Natural killer cell (primary cell): Measurements from ENCODE around the gene C5AR1. TPM values are rescaled to one million over a fixed set of nuclear protein-coding genes. Genes with fewer than 3 reads are reported as not detected.
A peak's percentile ranks its signal among the peaks of the same experiment; 100 is the strongest.
"Not testable (repeated sequence)": the region's sequence is repeated elsewhere in the genome, so short reads cannot be mapped to it uniquely, and the experiment has no call there.

Experiments used
- ATAC-seq, 3 donors: fragments of 150-1000 bp in 2 of 3; fragments of 200-7000 bp in 1 of 3; cut with Tn5 transposase; 1 replicate in 1 of 3; 2 replicates in 2 of 3; pipeline ENCODE4 v1.10.0; 2021; ENCODE audit warnings: mild to moderate bottlenecking in 2 of 3, moderate library complexity in 2 of 3
- DNase-seq, 2 donors: peaks; one replicate each; pipeline versions ENCODE4 v3.0.0 to v3.0.0-alpha.2; 2013 to 2021; ENCODE audit warnings: mixed read lengths in 1 of 2
- H3K27ac ChIP-seq: one replicate; pipeline ENCODE4 v1.5.1; 2013; ENCODE audit warnings: mild to moderate bottlenecking, low read length
- H3K27me3 ChIP-seq: one replicate; pipeline ENCODE4 v1.6.1; 2013; ENCODE audit warnings: low read length; ENCODE audit not compliant: control insufficient read depth, insufficient read depth
- H3K36me3 ChIP-seq: one replicate; pipeline ENCODE4 v1.6.1; 2013; ENCODE audit warnings: low read length; ENCODE audit not compliant: control insufficient read depth, insufficient read depth
- H3K4me1 ChIP-seq: one replicate; pipeline ENCODE4 v1.6.1; 2013; ENCODE audit warnings: low read length; ENCODE audit not compliant: control insufficient read depth, insufficient read depth
- H3K4me3 ChIP-seq: one replicate; pipeline ENCODE4 v1.5.1; 2013; ENCODE audit warnings: low read length
- H3K9me3 ChIP-seq: one replicate; pipeline ENCODE4 v1.6.1; 2013; ENCODE audit warnings: low read length; ENCODE audit not compliant: control insufficient read depth, insufficient read depth
- H3K27ac Mint-ChIP-seq, 2 donors: one replicate each; pipeline ENCODE4 v1.8.0; 2022; ENCODE audit warnings: mild to moderate bottlenecking in 2 of 2, mixed read lengths in 2 of 2, moderate library complexity in 1 of 2
- H3K27me3 Mint-ChIP-seq, 2 donors: one replicate each; pipeline ENCODE4 v1.8.0; 2022; ENCODE audit warnings: low read depth in 2 of 2, mixed read lengths in 2 of 2
- H3K36me3 Mint-ChIP-seq: one replicate; pipeline ENCODE4 v1.8.0; 2022; ENCODE audit warnings: mixed read lengths
- H3K4me1 Mint-ChIP-seq, 2 donors: one replicate each; pipeline ENCODE4 v1.8.0; 2022; ENCODE audit warnings: mixed read lengths in 2 of 2
- H3K4me3 Mint-ChIP-seq: one replicate; pipeline ENCODE4 v1.8.0; 2022; ENCODE audit warnings: mild to moderate bottlenecking, moderate library complexity, mixed read lengths
- H3K9me3 Mint-ChIP-seq, 2 donors: one replicate each; pipeline ENCODE4 v1.8.0; 2022; ENCODE audit warnings: mixed read lengths in 2 of 2
- whole genome bisulfite sequencing: methylation state at CpG from one replicate; pipeline ENCODE4 v1.1.7; 2013; ENCODE audit warnings: missing lambda C conversion rate; ENCODE audit not compliant: insufficient coverage; 5-methylcytosine and 5-hydroxymethylcytosine counted together
- intact Hi-C: fragments of 100-400 bp; cut with micrococcal nuclease; formaldehyde crosslinking; loops from one replicate; pipeline ENCODE4 v1.14.2; 2022
- total RNA-seq, 4 donors: library from RNA; stranded (reverse); fragments of 120-200 nt in 1 of 4; gene quantifications; one replicate each; pipeline versions ENCODE4 v1.2.3 to v1.2.4, GENCODE V29; 2013 to 2022
- TF ChIP-seq, protein P1 (sequence below): fragments of 200-600 bp; IDR thresholded peaks from one replicate; pipeline ENCODE4 v1.8.0; 2022; ENCODE audit warnings: antibody characterized with exemption

The C5AR1 gene
- total RNA-seq, 3 donors from 2014 or later (not counting 1 experiment from before 2014, with no cell fraction given) = 11.4 to 42.7 (median 28.7) TPM

DNA sequence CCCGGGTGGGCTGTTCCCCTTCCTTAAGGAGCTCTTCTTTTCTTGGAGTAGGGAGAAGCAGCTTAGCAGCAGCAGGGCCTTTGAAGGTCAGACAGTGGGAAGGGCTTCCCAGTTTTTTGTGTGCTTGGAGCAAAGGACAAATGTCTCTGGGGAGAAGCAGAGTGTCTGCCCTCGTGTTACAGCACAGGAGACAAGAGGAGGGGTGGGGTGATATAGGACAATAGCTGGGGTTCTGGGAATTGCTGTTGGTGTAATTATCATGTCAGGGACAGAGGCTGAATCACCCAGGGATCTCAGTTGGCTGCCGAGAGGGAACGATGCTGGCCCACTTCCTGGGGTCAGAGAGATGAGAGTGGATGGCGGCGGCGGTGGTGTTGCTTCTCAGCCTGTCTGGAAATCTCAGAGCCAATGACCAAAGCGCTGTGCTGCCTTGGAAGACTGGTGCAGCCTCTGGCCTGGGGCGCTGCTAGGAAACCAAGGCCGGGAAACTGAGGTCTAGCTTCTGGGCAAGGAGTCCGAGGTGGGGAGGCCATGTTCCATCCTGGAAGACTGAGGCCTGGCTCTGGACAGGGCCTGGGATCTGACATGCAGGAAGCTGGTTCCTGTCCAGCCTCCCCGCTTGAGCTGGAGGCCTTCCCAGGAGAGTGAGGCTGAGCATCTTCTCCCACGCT is 33.7 kb upstream of the C5AR1 start:
- peaks cover 9% of the 10 kb centered on the region for H3K36me3 ChIP-seq
- H3K4me1 Mint-ChIP-seq = peaks cover 14 to 37% of the 10 kb centered on the region in 2 donors
- no peaks in the 10 kb centered on the region for H3K9me3 ChIP-seq
- ATAC-seq = no peak
- 97% methylated on average over 12 of the region's 13 CpGs for WGBS
- peak overlapping the region; percentile 85 for H3K4me3 Mint-ChIP-seq
- no peak for DNase-seq
- intact Hi-C loops = loop anchor here (10.0 kb wide), 1 partner anchor 421 kb away; the partner anchor contains the start of gene AP2S1
- TF ChIP-seq, protein P1, sequence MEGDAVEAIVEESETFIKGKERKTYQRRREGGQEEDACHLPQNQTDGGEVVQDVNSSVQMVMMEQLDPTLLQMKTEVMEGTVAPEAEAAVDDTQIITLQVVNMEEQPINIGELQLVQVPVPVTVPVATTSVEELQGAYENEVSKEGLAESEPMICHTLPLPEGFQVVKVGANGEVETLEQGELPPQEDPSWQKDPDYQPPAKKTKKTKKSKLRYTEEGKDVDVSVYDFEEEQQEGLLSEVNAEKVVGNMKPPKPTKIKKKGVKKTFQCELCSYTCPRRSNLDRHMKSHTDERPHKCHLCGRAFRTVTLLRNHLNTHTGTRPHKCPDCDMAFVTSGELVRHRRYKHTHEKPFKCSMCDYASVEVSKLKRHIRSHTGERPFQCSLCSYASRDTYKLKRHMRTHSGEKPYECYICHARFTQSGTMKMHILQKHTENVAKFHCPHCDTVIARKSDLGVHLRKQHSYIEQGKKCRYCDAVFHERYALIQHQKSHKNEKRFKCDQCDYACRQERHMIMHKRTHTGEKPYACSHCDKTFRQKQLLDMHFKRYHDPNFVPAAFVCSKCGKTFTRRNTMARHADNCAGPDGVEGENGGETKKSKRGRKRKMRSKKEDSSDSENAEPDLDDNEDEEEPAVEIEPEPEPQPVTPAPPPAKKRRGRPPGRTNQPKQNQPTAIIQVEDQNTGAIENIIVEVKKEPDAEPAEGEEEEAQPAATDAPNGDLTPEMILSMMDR = no peak
- H3K9me3 Mint-ChIP-seq = no peaks in the 10 kb centered on the region
- no peak overlapping the region for H3K27ac ChIP-seq
- no peaks in the 10 kb centered on the region for H3K36me3 Mint-ChIP-seq
- H3K27me3 ChIP-seq = no peaks in the 10 kb centered on the region
- H3K4me3 ChIP-seq = no peak overlapping the region
- H3K4me1 ChIP-seq = peaks cover 23% of the 10 kb centered on the region
- H3K27me3 Mint-ChIP-seq = no peaks in the 10 kb centered on the region
- H3K27ac Mint-ChIP-seq = peak overlapping the region; percentile 68 to 96

DNA sequence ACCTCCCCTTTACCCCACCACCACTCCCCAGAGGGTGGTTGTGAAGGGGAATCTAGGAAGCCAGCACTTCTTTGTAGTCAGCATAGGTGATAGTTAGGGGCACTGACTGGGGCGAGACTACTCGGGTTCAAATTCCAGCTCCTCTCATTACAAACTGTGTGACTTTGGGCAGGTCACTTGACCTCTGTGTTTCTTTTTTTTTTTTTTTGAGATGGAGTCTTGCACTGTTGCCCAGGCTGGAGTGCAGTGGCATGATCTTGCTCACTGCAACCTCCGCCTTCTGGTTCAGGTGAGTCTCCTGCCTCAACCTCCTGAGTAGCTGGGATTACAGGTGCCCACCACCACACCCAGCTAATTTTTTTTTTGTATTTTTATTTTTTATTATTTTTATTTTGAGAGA is 33.1 kb upstream of the C5AR1 start:
- not testable (repeated sequence) for DNase-seq, H3K27me3 ChIP-seq, H3K4me3 ChIP-seq, H3K36me3 ChIP-seq, H3K36me3 Mint-ChIP-seq, H3K9me3 Mint-ChIP-seq, H3K9me3 ChIP-seq, H3K27ac Mint-ChIP-seq, H3K27ac ChIP-seq, H3K27me3 Mint-ChIP-seq, H3K4me3 Mint-ChIP-seq, ATAC-seq
- peaks cover 14 to 37% of the 10 kb centered on the region in 2 donors for H3K4me1 Mint-ChIP-seq
- peaks cover 23% of the 10 kb centered on the region for H3K4me1 ChIP-seq
- intact Hi-C loops = loop anchor here (10.0 kb wide), 1 partner anchor 422 kb away; the partner anchor contains the start of gene AP2S1
- WGBS = 95% methylated on average over 2 of the region's 3 CpGs

DNA sequence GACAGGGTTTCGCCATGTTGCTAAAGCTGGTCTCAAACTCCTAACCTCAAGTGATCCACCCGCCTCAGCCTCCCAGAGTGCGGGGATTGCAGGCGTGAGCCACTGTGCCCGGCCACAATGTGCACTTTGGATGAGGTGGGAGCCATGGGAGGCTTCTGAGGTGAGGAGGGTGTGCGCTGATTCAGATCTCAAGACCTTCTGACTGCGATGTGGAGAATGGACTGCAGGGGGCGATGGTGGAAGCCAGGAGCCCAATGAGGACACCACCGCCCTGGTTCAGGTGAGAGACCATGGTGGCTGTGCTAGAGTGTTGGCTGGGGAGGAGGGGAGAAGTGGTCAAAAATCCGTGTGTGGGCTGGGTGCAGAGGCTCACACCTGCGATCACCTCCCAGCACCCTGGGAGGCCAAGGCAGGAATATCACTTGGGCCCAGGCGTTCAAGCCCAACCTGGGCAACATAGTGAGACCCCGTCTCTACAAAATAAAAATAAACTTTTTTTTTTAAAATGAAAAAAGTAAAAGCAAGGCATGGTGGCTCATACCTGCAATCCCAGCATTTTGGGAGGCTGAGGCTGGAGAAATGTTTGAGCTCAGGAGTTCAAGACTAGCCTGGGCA is 29.4 kb upstream of the C5AR1 start:
- Histone ChIP-seq H3K9me3 (no peaks in the 10 kb centered on the region), H3K36me3 (peaks cover 4% of the 10 kb centered on the region), H3K4me3 (no peak overlapping the region), H3K27ac (no peak overlapping the region), H3K4me1 (peaks cover 8% of the 10 kb centered on the region), H3K27me3 (no peaks in the 10 kb centered on the region)
- Mint-ChIP-seq H3K9me3 (no peaks in the 10 kb centered on the region), H3K36me3 (no peaks in the 10 kb centered on the region), H3K4me1 (peaks cover 7 to 23% of the 10 kb centered on the region in 2 donors), H3K27ac (no peak overlapping the region), H3K27me3 (no peaks in the 10 kb centered on the region), H3K4me3 (no peak overlapping the region)
- 86% methylated on average over 12 of the region's 13 CpGs for WGBS
- TF ChIP-seq, protein P1 = peak; percentile 24
- peak; percentile 44 to 70 (median 61) for ATAC-seq
- DNase-seq = peak; percentile 38 to 71
- intact Hi-C loops = no loop called here

DNA sequence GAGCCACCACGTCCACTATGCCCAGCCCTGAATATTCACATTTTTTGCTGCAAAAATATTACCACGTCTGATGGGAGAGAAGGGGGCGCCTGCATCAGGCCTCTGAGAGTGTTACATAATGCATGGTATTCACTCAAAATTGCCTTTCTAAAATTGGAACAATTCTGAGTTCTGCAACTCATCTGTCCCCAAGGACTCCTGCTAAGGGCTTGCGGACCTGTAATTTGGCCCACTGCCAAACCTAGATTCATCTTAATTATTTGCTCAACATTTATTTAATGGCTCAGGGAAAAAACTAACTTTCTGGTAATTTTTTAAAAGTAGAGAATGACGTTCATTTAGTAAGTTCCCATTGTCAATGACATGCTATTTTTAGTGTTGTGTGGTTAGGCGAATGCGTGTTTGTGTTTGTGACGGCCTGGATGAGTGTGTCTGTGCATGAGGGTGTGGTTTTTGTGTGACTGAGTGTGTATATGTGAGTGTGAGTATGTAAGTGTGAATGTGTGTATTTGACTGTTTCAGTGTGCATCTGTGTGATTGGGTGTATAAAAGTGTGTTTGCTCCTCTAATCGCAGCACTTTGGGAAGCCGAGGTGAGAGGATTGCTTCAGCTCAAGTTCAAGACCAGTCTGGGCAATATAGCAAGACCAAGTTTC is 26.1 kb upstream of the C5AR1 start:
- 74% methylated on average over 10 of the region's 10 CpGs for WGBS
- DNase-seq (peak in 1 of 2 donors; percentile 1), ATAC-seq (no peak)
- no peak overlapping the region for H3K27ac Mint-ChIP-seq
- H3K27me3 Mint-ChIP-seq = no peaks in the 10 kb centered on the region
- no peaks in the 10 kb centered on the region for H3K36me3 Mint-ChIP-seq
- no peak overlapping the region for H3K4me3 Mint-ChIP-seq
- H3K9me3 Mint-ChIP-seq = no peaks in the 10 kb centered on the region
- Histone ChIP-seq H3K4me3 (no peak overlapping the region), H3K9me3 (no peaks in the 10 kb centered on the region), H3K27ac (no peak overlapping the region), H3K27me3 (no peaks in the 10 kb centered on the region), H3K36me3 (no peaks in the 10 kb centered on the region), H3K4me1 (peaks cover under 1% of the 10 kb centered on the region)
- TF ChIP-seq, protein P1 = no peak
- intact Hi-C loops = no loop called here
- peaks cover 0 to 15% of the 10 kb centered on the region in 2 donors for H3K4me1 Mint-ChIP-seq
